H1 (cell line): Measurements from ENCODE around the gene TACC2. TPM values are rescaled to one million over a fixed set of nuclear protein-coding genes. Genes with fewer than 3 reads are reported as not detected.
A peak's percentile ranks its signal among the peaks of the same experiment; 100 is the strongest.

ENCODE experiments used
- BACH1 ChIP-seq: IDR thresholded peaks from 2 replicates; pipeline ENCODE4 v1.6.1; 2012; ENCODE audit warnings: low read length, improper control_type of control experiment
- CBX5 ChIP-seq: fragments of 300-800, 300-1000 bp; sonication (generic); IDR thresholded peaks from 2 replicates; pipeline ENCODE4 v1.7.1; 2016; ENCODE audit warnings: antibody characterized with exemption, low read length, low read depth
- CBX8 ChIP-seq: fragments of 300-800, 300-1000 bp; sonication (generic); IDR thresholded peaks from 2 replicates; pipeline ENCODE4 v1.7.1; 2016; ENCODE audit warnings: low read depth, low read length, borderline replicate concordance
- CREB1 ChIP-seq: IDR thresholded peaks from 2 replicates; pipeline ENCODE4 v1.6.1; 2012; ENCODE audit warnings: inconsistent platforms
- EGR1 ChIP-seq: IDR thresholded peaks from 2 replicates; pipeline ENCODE4 v1.6.1; 2011; ENCODE audit warnings: low read depth, low read length, borderline replicate concordance
- EP300 ChIP-seq, 2 experiments: IDR thresholded peaks; 1 replicate in 1 of 2; 2 replicates in 1 of 2; pipeline ENCODE4 v1.6.1; 2011 to 2012; ENCODE audit warnings: low read depth in 2 of 2, low read length in 2 of 2, mild to moderate bottlenecking in 2 of 2, borderline replicate concordance in 1 of 2, inconsistent platforms in 1 of 2, moderate library complexity in 1 of 2
- EZH2 ChIP-seq: fragments of 200-600 bp; sonication (generic); IDR thresholded peaks from 2 replicates; pipeline ENCODE4 v1.7.1; 2012; ENCODE audit warnings: low read depth, mild to moderate bottlenecking, moderate library complexity, low read length, inconsistent platforms; ENCODE audit not compliant: severe bottlenecking
- JUN ChIP-seq: IDR thresholded peaks from 2 replicates; pipeline ENCODE4 v1.6.1; 2011; ENCODE audit warnings: low read depth, mild to moderate bottlenecking, improper control_type of control experiment, low read length
- JUND ChIP-seq: IDR thresholded peaks from 2 replicates; pipeline ENCODE4 v1.6.1; 2011; ENCODE audit warnings: mild to moderate bottlenecking, improper control_type of control experiment, low read length
- KDM1A ChIP-seq: fragments of 200-600, 300-600 bp; sonication (generic); IDR thresholded peaks from 2 replicates; pipeline ENCODE4 v1.7.1; 2016; ENCODE audit warnings: mild to moderate bottlenecking, low read length, borderline replicate concordance
- KDM4A ChIP-seq: IDR thresholded peaks from one replicate; pipeline ENCODE4 v1.7.1; 2012; ENCODE audit warnings: low read depth, mild to moderate bottlenecking, moderate library complexity, low read length, inconsistent platforms; ENCODE audit not compliant: severe bottlenecking
- KDM5A ChIP-seq: fragments of 200-600 bp; IDR thresholded peaks from 2 replicates; pipeline ENCODE4 v1.7.1; 2012; ENCODE audit warnings: mild to moderate bottlenecking, low read length, inconsistent platforms, mixed read lengths
- MAFK ChIP-seq: IDR thresholded peaks from 2 replicates; pipeline ENCODE4 v1.6.1; 2012; ENCODE audit warnings: low read depth, mild to moderate bottlenecking, improper control_type of control experiment, low read length
- PHF8 ChIP-seq: fragments of 200-600 bp; sonication (generic); conservative IDR thresholded peaks from 2 replicates; pipeline ENCODE4 v1.7.1; 2012; ENCODE audit warnings: low read depth, mild to moderate bottlenecking, inconsistent platforms, low read length, moderate library complexity
- POLR2AphosphoS5 ChIP-seq: IDR thresholded peaks from 2 replicates; pipeline ENCODE4 v1.6.1; 2011; ENCODE audit warnings: low read depth, low read length
- SIN3A ChIP-seq, 2 experiments: IDR thresholded peaks in 1 of 2; conservative IDR thresholded peaks in 1 of 2; 2 replicates each; pipeline ENCODE4 v1.6.1; 2011 to 2012; ENCODE audit warnings: low read length in 2 of 2, improper control_type of control experiment in 1 of 2, low read depth in 1 of 2, mild to moderate bottlenecking in 1 of 2
- SP2 ChIP-seq: IDR thresholded peaks from 2 replicates; pipeline ENCODE4 v1.6.1; 2012; ENCODE audit warnings: mild to moderate bottlenecking, low read length, inconsistent platforms
- SP4 ChIP-seq: IDR thresholded peaks from 2 replicates; pipeline ENCODE4 v1.6.1; 2012; ENCODE audit warnings: low read length, inconsistent platforms
- SRF ChIP-seq: IDR thresholded peaks from 2 replicates; pipeline ENCODE4 v1.6.1; 2011; ENCODE audit warnings: mild to moderate bottlenecking, low read depth, low read length, moderate library complexity
- TAF1 ChIP-seq: IDR thresholded peaks from 2 replicates; pipeline ENCODE4 v1.6.1; 2011; ENCODE audit warnings: mild to moderate bottlenecking, low read depth, low read length
- ZNF274 ChIP-seq: IDR thresholded peaks from 2 replicates; pipeline ENCODE4 v1.7.0; 2012; ENCODE audit warnings: low read length, borderline replicate concordance; ENCODE audit errors: extremely low read depth
- polyA plus RNA-seq, 7 experiments: library from polyadenylated mRNA; depleted of rRNA in 3 of 7; stranded (reverse) in 5 of 7; unstranded in 2 of 7; fragments of >200 nt in 5 of 7; fragments of 200-250 nt in 2 of 7; gene quantifications; 1 replicate in 5 of 7; 2 replicates in 1 of 7; 4 replicates in 1 of 7; pipeline versions ENCODE4 v1.2.1 to v1.2.3, GENCODE V29; 2011 to 2013; ENCODE audit warnings: missing spikeins in 2 of 7, mixed read lengths in 2 of 7
- total RNA-seq: library from RNA; stranded (reverse); fragmentation: NEBNext Ultra II Directional; extraction: Animal tissue kit (Norgen Biotek cat#: 25700); gene quantifications from 2 replicates; pipeline ENCODE4 v1.2.1, GENCODE V29; 2021

TACC2 gene
- total and polyA plus RNA-seq, 2 of the 8 experiments (the other 6 are each of a cell fraction or from before 2014, with no cell fraction given): 21.2 to 46.6 TPM

DNA sequence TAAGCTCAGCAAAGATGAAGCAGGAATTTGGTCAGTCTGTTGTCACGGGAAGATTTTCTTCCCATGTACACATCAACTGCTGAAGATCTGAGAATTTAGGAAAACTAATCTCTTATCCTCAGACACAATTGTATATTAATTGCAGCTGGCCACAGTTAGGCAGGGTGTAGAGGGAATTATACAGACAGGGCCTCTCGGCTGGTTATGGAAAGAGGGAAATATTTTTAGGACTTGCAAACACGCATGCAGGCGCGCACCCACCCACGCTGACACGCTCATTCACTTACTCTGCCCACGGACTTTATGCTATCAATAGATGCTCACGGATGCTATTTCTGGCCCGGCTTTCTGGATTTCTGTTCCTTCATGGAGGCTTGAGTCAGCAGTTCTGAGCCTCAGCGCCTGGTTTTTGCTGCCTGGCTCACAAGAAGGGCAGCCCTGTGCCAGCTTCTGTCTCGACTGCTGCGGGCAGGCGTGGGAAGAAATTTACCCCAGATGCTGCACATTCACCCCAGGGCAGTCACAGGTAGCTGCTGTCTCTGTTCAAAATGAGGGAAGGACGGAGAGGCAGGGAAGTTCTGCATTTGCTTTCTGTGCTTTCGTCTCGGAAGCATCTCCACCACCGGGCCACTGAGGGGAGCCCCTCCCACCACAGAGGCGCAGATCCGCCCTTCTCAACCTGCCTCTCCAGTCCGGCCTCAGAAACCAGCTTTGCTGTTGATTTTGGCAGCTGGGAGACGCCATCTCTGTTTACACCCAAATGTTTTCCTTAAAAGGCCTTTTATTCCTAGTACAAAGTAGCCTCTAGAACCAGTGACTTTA lies 165.8 kb downstream of the TACC2 start (continued):
- no peak for TF ChIP-seq CREB1
- TF ChIP-seq BACH1: 0 out of 2 replicates have a peak, but pooled peaks have one; percentile 6
- no peak for TF ChIP-seq SIN3A (conservative IDR thresholded peaks at IDR 0.05 in 1 of 2, IDR thresholded peaks at IDR 0.05 in 1 of 2; ENCODE audit: low read depth in 1 of 2, low read length in 2 of 2)
- TF ChIP-seq SRF: peak; percentile 38; the same call in 1 of the 2 replicates
- no peak for TF ChIP-seq SP4
- no peak for TF ChIP-seq JUN
- no peak for TF ChIP-seq EZH2
- no peak for TF ChIP-seq PHF8
- no peak for TF ChIP-seq EP300 (IDR thresholded peaks at IDR 0.05; ENCODE audit: borderline replicate concordance in 1 of 2, low read depth in 2 of 2, low read length in 2 of 2)
- TF ChIP-seq EGR1: no peak
- no peak for TF ChIP-seq CBX5
- TF ChIP-seq CBX8: no peak
- TF ChIP-seq SP2: no peak
- TF ChIP-seq JUND: no peak
- no peak for TF ChIP-seq KDM1A
- no peak for TF ChIP-seq ZNF274
- peak; percentile 19; the same call in 1 of the 2 replicates for TF ChIP-seq MAFK
- no peak for TF ChIP-seq POLR2AphosphoS5
- no peak for TF ChIP-seq TAF1
- TF ChIP-seq KDM5A: no peak
- TF ChIP-seq KDM4A: no peak
